ENCODE results near the gene SRF. TPM values are rescaled to one million over a fixed set of nuclear protein-coding genes. Genes with fewer than 3 reads are reported as not detected.

Gene SRF
- total RNA-seq, 2 experiments from 2014 or later: 22.8 to 24.2 TPM

- Histone ChIP-seq H3K9me3 (ENCODE audit: low read length) (no peaks in the 10 kb centered on the region), H3K4me2 (ENCODE audit: low read length) (no peak overlapping the region), H3K79me2 (ENCODE audit: insufficient read depth, low read depth, low read length) (no peaks in the 10 kb centered on the region), H2AFZ (ENCODE audit: low read length) (no peak overlapping the region), H3K4me1 (ENCODE audit: insufficient read depth, low read length, poor library complexity, severe bottlenecking) (no peaks in the 10 kb centered on the region), H3K9me2 (ENCODE audit: insufficient read depth, low read length) (no peaks in the 10 kb centered on the region), H3K4me3 (ENCODE audit: low read depth, low read length, poor library complexity, severe bottlenecking) (no peak overlapping the region), H3K27ac (ENCODE audit: low read depth, low read length, poor library complexity, severe bottlenecking) (no peak overlapping the region), H3K36me3 (ENCODE audit: insufficient read depth, low read length) (peaks cover 17% of the 10 kb centered on the region; the same call in 1 of the 2 replicates), H4K20me1 (ENCODE audit: insufficient read depth, low read length) (no peaks in the 10 kb centered on the region)
- TF ChIP-seq CTCF (conservative IDR thresholded peaks at IDR 0.05; ENCODE audit: low read length) (no peak), EZH2phosphoT487 (IDR thresholded peaks at IDR 0.05; ENCODE audit: borderline replicate concordance, low read depth, low read length) (no peak)
- intact Hi-C loops (cut with micrococcal nuclease; ENCODE audit: unreplicated experiment): no loop called here
- no TSS peak for BruUV-seq (replicated peaks)
- no peak for DNase-seq (ENCODE audit: low spot score)
- POLR2A ChIA-PET: interaction anchor here (0.7 kb wide), 1 partner anchor 78 kb away, joined by 8 read pairs; no protein-coding TSS in a partner anchor
- CTCF ChIA-PET (ENCODE audit: unreplicated experiment): no interaction called here
These were observed 22.9 kb downstream of the SRF start for GRCh38 chr6:43193929-43194328.

GRCh38 chr6:43196337-43196736 is 25.3 kb downstream of the SRF start:
- H3K36me3 ChIP-seq (ENCODE audit: insufficient read depth, low read length): peaks cover 17% of the 10 kb centered on the region; the same call in 1 of the 2 replicates
- intact Hi-C loops (cut with micrococcal nuclease; ENCODE audit: unreplicated experiment): no loop called here
- no peaks in the 10 kb centered on the region for H3K79me2 ChIP-seq (ENCODE audit: insufficient read depth, low read depth, low read length)
- no peaks in the 10 kb centered on the region for H4K20me1 ChIP-seq (ENCODE audit: insufficient read depth, low read length)
- H3K9me3 ChIP-seq (ENCODE audit: low read length): no peaks in the 10 kb centered on the region
- H3K4me2 ChIP-seq (ENCODE audit: low read length): no peak overlapping the region
- ChIA-PET CTCF (ENCODE audit: unreplicated experiment) (no interaction called here), POLR2A (interaction anchor here (0.6 kb wide), 1 partner anchor 30 kb away, joined by 3 read pairs; no protein-coding TSS in a partner anchor)
- H3K4me3 ChIP-seq (ENCODE audit: low read depth, low read length, poor library complexity, severe bottlenecking): no peak overlapping the region
- H3K9me2 ChIP-seq (ENCODE audit: insufficient read depth, low read length): no peaks in the 10 kb centered on the region
- TF ChIP-seq EZH2phosphoT487 (IDR thresholded peaks at IDR 0.05; ENCODE audit: borderline replicate concordance, low read depth, low read length) (no peak), CTCF (conservative IDR thresholded peaks at IDR 0.05; ENCODE audit: low read length) (no peak)
- no peaks in the 10 kb centered on the region for H3K4me1 ChIP-seq (ENCODE audit: insufficient read depth, low read length, poor library complexity, severe bottlenecking)
- DNase-seq (ENCODE audit: low spot score): no peak
- H2AFZ ChIP-seq (ENCODE audit: low read length): no peak overlapping the region
- no peak overlapping the region for H3K27ac ChIP-seq (ENCODE audit: low read depth, low read length, poor library complexity, severe bottlenecking)
- BruUV-seq (replicated peaks): no TSS peak

GRCh38 chr6:43199912-43200311 is 28.8 kb downstream of the SRF start:
- Histone ChIP-seq H3K9me3 (ENCODE audit: low read length) (no peaks in the 10 kb centered on the region), H2AFZ (ENCODE audit: low read length) (no peak overlapping the region), H3K79me2 (ENCODE audit: insufficient read depth, low read depth, low read length) (no peaks in the 10 kb centered on the region), H3K4me3 (ENCODE audit: low read depth, low read length, poor library complexity, severe bottlenecking) (no peak overlapping the region), H4K20me1 (ENCODE audit: insufficient read depth, low read length) (no peaks in the 10 kb centered on the region), H3K9me2 (ENCODE audit: insufficient read depth, low read length) (no peaks in the 10 kb centered on the region), H3K4me2 (ENCODE audit: low read length) (no peak overlapping the region), H3K36me3 (ENCODE audit: insufficient read depth, low read length) (peaks cover 9% of the 10 kb centered on the region; the same call in 1 of the 2 replicates), H3K27ac (ENCODE audit: low read depth, low read length, poor library complexity, severe bottlenecking) (no peak overlapping the region), H3K4me1 (ENCODE audit: insufficient read depth, low read length, poor library complexity, severe bottlenecking) (no peaks in the 10 kb centered on the region)
- no peak for TF ChIP-seq EZH2phosphoT487 (IDR thresholded peaks at IDR 0.05; ENCODE audit: borderline replicate concordance, low read depth, low read length)
- TF ChIP-seq CTCF (conservative IDR thresholded peaks at IDR 0.05; ENCODE audit: low read length): no peak
- no TSS peak for BruUV-seq (replicated peaks)
- no peak for DNase-seq (ENCODE audit: low spot score)
- CTCF ChIA-PET (ENCODE audit: unreplicated experiment): no interaction called here
- intact Hi-C loops (cut with micrococcal nuclease; ENCODE audit: unreplicated experiment): no loop called here
- POLR2A ChIA-PET: interaction anchor here (0.6 to 0.8 kb wide), 2 partner anchors 18 to 702 kb away, joined by 3 read pairs; partner anchors contain the start of gene CUL9

All from OCI-LY7 (cell line).